SK-N-SH treated with all-trans-retinoic acid at 6 μM for 48 hours (cell line): ENCODE data around the gene GEN1.

ENCODE experiments used
- ATAC-seq: fragments of 200-7000 bp; cut with Tn5 transposase; 3 replicates; pipeline ENCODE4 v1.9.1; 2020; ENCODE audit warnings: mild to moderate bottlenecking, moderate library complexity
- ARNTL ChIP-seq: fragments of 450-650 bp; formaldehyde crosslinking; IDR thresholded peaks from 2 replicates; pipeline ENCODE4 v1.5.0; 2020; ENCODE audit warnings: low read depth, mild to moderate bottlenecking, moderate library complexity, borderline replicate concordance
- BACH2 ChIP-seq: fragments of 250-450 bp; sonication (Bioruptor Pico); IDR thresholded peaks from 2 replicates; pipeline ENCODE4 v1.9.0; 2021; ENCODE audit warnings: mild to moderate bottlenecking, borderline replicate concordance
- CSDC2 ChIP-seq: fragments of 250-450 bp; sonication (Bioruptor Pico); IDR thresholded peaks from 2 replicates; pipeline ENCODE4 v1.5.0; 2020; ENCODE audit warnings: mild to moderate bottlenecking, moderate library complexity
- ESRRG ChIP-seq: fragments of 250-450 bp; sonication (Bioruptor Pico); IDR thresholded peaks from 2 replicates; pipeline ENCODE4 v1.6.1; 2021; ENCODE audit warnings: mild to moderate bottlenecking
- GLIS3 ChIP-seq: fragments of 250-450 bp; sonication (Bioruptor Pico); IDR thresholded peaks from 2 replicates; pipeline ENCODE4 v1.5.0; 2020; ENCODE audit warnings: mild to moderate bottlenecking, moderate library complexity
- ISL1 ChIP-seq: fragments of 250-450 bp; sonication (Bioruptor Pico); IDR thresholded peaks from 2 replicates; pipeline ENCODE4 v2.1.2; 2022; ENCODE audit warnings: mild to moderate bottlenecking, moderate library complexity
- OSR1 ChIP-seq: fragments of 250-450 bp; sonication (Bioruptor Pico); IDR thresholded peaks from 2 replicates; pipeline ENCODE4 v1.8.0; 2022; ENCODE audit warnings: moderate library complexity, mild to moderate bottlenecking, inconsistent platforms
- PPARA ChIP-seq: fragments of 250-450 bp; sonication (Bioruptor Pico); IDR thresholded peaks from 2 replicates; pipeline ENCODE4 v1.5.0; 2020; ENCODE audit warnings: mild to moderate bottlenecking, borderline replicate concordance
- RARB ChIP-seq: fragments of 250-450 bp; sonication (Bioruptor Pico); IDR thresholded peaks from 2 replicates; pipeline ENCODE4 v1.8.0; 2021; ENCODE audit warnings: mild to moderate bottlenecking, moderate library complexity
- SNAI2 ChIP-seq: fragments of 250-450 bp; sonication (Bioruptor Pico); IDR thresholded peaks from 2 replicates; pipeline ENCODE4 v1.5.0; 2020; ENCODE audit warnings: mild to moderate bottlenecking, moderate library complexity
- TCF4 ChIP-seq: fragments of 250-450 bp; sonication (Bioruptor Pico); IDR thresholded peaks from 2 replicates; pipeline ENCODE4 v1.8.0; 2021; ENCODE audit warnings: mild to moderate bottlenecking, moderate library complexity, borderline replicate concordance
- TOX ChIP-seq: fragments of 250-450 bp; sonication (Bioruptor Pico); IDR thresholded peaks from 2 replicates; pipeline ENCODE4 v1.8.0; 2021; ENCODE audit warnings: mild to moderate bottlenecking, moderate library complexity, borderline replicate concordance
- ZC3H10 ChIP-seq: fragments of 250-450 bp; sonication (Bioruptor Pico); IDR thresholded peaks from 2 replicates; pipeline ENCODE4 v1.5.1; 2021; ENCODE audit warnings: mild to moderate bottlenecking, moderate library complexity
- ZFP30 ChIP-seq: fragments of 450-650 bp; formaldehyde crosslinking; IDR thresholded peaks from 2 replicates; pipeline ENCODE4 v1.5.0; 2022; ENCODE audit warnings: mild to moderate bottlenecking, moderate library complexity
- ZNF565 ChIP-seq: fragments of 450-650 bp; formaldehyde crosslinking; conservative IDR thresholded peaks from 2 replicates; pipeline ENCODE4 v1.5.0; 2020; ENCODE audit warnings: low read depth, mild to moderate bottlenecking, moderate library complexity
- ZNF70 ChIP-seq: fragments of 450-650 bp; formaldehyde crosslinking; IDR thresholded peaks from 2 replicates; pipeline ENCODE4 v1.5.0; 2020; ENCODE audit warnings: mild to moderate bottlenecking, moderate library complexity
- ZNF8 ChIP-seq: fragments of 450-650 bp; formaldehyde crosslinking; IDR thresholded peaks from 2 replicates; pipeline ENCODE4 v1.5.0; 2020; ENCODE audit warnings: mild to moderate bottlenecking, moderate library complexity
- TF ChIP-seq, protein P1 (sequence below): fragments of 250-450 bp; sonication (Bioruptor Pico); IDR thresholded peaks from 2 replicates; pipeline ENCODE4 v1.5.1; 2020; ENCODE audit warnings: low read depth, mild to moderate bottlenecking, moderate library complexity
- TF ChIP-seq, protein P2 (sequence below): fragments of 250-450 bp; sonication (Bioruptor Pico); IDR thresholded peaks from 2 replicates; pipeline ENCODE4 v1.8.0; 2021; ENCODE audit warnings: low read depth, mild to moderate bottlenecking, moderate library complexity, borderline replicate concordance
- TF ChIP-seq, protein P3 (sequence below): fragments of 250-450 bp; sonication (Bioruptor Pico); IDR thresholded peaks from 2 replicates; pipeline ENCODE4 v1.8.0; 2020; ENCODE audit warnings: mild to moderate bottlenecking, moderate library complexity, borderline replicate concordance
- TF ChIP-seq, protein P4 (sequence below): fragments of 250-450 bp; sonication (Bioruptor Pico); IDR thresholded peaks from 2 replicates; pipeline ENCODE4 v1.5.1; 2021; ENCODE audit warnings: mild to moderate bottlenecking, moderate library complexity
- TF ChIP-seq, protein P5 (sequence below): fragments of 250-450 bp; sonication (Bioruptor Pico); IDR thresholded peaks from 2 replicates; pipeline ENCODE4 v1.5.0; 2020; ENCODE audit warnings: mild to moderate bottlenecking, moderate library complexity

Gene GEN1

DNA sequence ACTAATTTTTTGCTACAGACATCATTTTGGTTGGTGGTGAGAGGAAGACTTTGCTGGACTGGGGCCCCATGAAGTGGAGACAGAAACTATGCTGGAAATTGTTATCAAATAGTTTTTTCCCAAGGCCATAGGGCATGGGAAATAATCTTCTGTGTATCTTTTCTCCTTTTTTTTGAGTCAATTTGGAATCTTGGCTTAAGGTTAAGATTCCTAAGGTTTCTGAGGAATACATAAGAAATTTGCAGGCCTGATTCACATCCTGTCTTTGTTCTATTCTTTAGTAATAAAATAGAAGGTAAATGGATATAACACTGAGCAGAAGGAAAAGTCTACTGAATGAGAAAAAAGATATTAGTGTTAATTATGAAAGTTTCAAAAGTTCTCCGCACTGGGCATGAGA is 16.9 kb upstream of the GEN1 start:
- ATAC-seq, result no peak; the same call in 2 of the 3 replicates

DNA sequence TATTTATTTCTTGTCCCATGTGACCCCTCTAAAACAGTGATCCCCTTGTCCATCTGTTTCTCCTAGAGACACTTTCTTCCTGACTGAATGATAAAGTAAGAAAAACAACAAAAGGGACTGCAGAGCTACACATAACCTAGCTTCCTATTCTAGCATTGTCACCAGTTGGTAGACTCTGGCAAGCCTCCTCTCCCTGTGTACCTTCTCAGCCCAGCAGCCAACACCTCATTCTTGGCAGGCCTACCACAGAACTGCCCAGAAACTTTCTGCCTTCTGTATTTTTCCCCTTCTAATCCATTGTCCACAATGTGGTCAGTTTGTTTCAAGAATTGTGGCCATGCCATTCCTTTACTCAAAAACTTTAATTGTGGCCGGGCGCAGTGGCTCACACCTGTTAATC is 13.7 kb upstream of the GEN1 start:
- TF ChIP-seq BACH2 (CRISPR knock-in tag) (no peak), ZFP30 (CRISPR knock-in tag) (no peak), ISL1 (CRISPR knock-in tag) (no peak), ZNF70 (CRISPR knock-in tag) (no peak), PPARA (CRISPR knock-in tag) (no peak), TCF4 (CRISPR knock-in tag) (no peak), TOX (no peak), OSR1 (CRISPR knock-in tag) (no peak), SNAI2 (CRISPR knock-in tag) (no peak), GLIS3 (no peak), ZC3H10 (CRISPR knock-in tag) (no peak), ARNTL (CRISPR knock-in tag) (no peak), ZNF565 (CRISPR knock-in tag) (no peak), ESRRG (CRISPR knock-in tag) (no peak)
- TF ChIP-seq, protein P1, sequence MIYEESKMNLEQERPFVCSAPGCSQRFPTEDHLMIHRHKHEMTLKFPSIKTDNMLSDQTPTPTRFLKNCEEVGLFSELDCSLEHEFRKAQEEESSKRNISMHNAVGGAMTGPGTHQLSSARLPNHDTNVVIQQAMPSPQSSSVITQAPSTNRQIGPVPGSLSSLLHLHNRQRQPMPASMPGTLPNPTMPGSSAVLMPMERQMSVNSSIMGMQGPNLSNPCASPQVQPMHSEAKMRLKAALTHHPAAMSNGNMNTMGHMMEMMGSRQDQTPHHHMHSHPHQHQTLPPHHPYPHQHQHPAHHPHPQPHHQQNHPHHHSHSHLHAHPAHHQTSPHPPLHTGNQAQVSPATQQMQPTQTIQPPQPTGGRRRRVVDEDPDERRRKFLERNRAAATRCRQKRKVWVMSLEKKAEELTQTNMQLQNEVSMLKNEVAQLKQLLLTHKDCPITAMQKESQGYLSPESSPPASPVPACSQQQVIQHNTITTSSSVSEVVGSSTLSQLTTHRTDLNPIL, result no peak
- TF ChIP-seq, protein P2, sequence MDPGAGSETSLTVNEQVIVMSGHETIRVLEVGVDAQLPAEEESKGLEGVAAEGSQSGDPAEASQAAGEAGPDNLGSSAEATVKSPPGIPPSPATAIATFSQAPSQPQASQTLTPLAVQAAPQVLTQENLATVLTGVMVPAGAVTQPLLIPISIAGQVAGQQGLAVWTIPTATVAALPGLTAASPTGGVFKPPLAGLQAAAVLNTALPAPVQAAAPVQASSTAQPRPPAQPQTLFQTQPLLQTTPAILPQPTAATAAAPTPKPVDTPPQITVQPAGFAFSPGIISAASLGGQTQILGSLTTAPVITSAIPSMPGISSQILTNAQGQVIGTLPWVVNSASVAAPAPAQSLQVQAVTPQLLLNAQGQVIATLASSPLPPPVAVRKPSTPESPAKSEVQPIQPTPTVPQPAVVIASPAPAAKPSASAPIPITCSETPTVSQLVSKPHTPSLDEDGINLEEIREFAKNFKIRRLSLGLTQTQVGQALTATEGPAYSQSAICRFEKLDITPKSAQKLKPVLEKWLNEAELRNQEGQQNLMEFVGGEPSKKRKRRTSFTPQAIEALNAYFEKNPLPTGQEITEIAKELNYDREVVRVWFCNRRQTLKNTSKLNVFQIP, result no peak
- TF ChIP-seq, protein P3, sequence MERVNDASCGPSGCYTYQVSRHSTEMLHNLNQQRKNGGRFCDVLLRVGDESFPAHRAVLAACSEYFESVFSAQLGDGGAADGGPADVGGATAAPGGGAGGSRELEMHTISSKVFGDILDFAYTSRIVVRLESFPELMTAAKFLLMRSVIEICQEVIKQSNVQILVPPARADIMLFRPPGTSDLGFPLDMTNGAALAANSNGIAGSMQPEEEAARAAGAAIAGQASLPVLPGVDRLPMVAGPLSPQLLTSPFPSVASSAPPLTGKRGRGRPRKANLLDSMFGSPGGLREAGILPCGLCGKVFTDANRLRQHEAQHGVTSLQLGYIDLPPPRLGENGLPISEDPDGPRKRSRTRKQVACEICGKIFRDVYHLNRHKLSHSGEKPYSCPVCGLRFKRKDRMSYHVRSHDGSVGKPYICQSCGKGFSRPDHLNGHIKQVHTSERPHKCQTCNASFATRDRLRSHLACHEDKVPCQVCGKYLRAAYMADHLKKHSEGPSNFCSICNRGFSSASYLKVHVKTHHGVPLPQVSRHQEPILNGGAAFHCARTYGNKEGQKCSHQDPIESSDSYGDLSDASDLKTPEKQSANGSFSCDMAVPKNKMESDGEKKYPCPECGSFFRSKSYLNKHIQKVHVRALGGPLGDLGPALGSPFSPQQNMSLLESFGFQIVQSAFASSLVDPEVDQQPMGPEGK (CRISPR knock-in tag), result no peak
- ATAC-seq, result no peak

More for the DNA sequence above, 16.9 kb upstream of the GEN1 start:
- TF ChIP-seq RARB (CRISPR knock-in tag) (no peak), ESRRG (CRISPR knock-in tag) (no peak), SNAI2 (CRISPR knock-in tag) (no peak), ZC3H10 (CRISPR knock-in tag) (no peak), ARNTL (CRISPR knock-in tag) (no peak), ZNF8 (CRISPR knock-in tag) (no peak)
- TF ChIP-seq, protein P1, result no peak

DNA sequence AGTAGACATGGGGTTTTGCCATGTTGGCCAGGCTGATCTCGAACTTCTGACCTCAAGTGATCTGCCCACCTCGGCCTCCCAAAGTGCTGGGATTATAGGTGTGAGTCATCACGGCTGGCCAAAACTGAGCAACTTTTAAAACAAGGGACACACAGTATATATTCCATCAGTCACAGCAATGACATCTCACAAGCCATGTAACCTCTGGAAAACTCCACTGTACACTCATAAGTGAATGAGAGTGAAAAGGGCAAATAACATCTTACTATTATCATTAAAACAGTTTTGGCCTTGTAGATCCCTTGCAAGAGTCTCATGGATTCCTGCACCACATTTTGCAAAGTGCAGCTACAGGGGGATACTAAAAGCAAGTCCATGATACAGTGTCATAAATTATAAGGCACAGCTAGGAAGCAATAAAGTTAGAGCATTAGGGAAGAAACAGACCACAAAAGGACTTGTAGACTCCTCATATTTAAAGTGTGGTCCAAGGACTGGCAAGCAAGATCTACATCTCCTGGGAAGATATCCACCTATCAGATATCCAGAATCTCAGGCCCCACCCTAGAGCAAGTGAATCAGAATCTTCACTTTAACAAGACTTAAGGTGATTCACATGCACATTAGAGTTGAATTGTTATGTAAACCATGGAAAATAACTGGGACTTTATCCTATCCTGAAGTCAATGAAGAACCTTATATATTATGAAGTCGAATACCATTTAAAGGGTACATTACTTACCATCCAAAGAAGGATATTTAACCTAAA is 6.1 kb upstream of the GEN1 start:
- ATAC-seq, result peak; percentile 14; the same call in 2 of the 3 replicates
- TF ChIP-seq, protein P4, sequence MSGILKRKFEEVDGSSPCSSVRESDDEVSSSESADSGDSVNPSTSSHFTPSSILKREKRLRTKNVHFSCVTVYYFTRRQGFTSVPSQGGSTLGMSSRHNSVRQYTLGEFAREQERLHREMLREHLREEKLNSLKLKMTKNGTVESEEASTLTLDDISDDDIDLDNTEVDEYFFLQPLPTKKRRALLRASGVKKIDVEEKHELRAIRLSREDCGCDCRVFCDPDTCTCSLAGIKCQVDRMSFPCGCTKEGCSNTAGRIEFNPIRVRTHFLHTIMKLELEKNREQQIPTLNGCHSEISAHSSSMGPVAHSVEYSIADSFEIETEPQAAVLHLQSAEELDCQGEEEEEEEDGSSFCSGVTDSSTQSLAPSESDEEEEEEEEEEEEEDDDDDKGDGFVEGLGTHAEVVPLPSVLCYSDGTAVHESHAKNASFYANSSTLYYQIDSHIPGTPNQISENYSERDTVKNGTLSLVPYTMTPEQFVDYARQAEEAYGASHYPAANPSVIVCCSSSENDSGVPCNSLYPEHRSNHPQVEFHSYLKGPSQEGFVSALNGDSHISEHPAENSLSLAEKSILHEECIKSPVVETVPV, result no peak
- TF ChIP-seq, protein P2, result no peak
- TF ChIP-seq GLIS3 (no peak), ESRRG (CRISPR knock-in tag) (no peak), TCF4 (CRISPR knock-in tag) (no peak), BACH2 (CRISPR knock-in tag) (no peak), ISL1 (CRISPR knock-in tag) (no peak), RARB (CRISPR knock-in tag) (no peak), OSR1 (CRISPR knock-in tag) (no peak), ZNF8 (CRISPR knock-in tag) (no peak), CSDC2 (CRISPR knock-in tag) (no peak)
- TF ChIP-seq, protein P5, sequence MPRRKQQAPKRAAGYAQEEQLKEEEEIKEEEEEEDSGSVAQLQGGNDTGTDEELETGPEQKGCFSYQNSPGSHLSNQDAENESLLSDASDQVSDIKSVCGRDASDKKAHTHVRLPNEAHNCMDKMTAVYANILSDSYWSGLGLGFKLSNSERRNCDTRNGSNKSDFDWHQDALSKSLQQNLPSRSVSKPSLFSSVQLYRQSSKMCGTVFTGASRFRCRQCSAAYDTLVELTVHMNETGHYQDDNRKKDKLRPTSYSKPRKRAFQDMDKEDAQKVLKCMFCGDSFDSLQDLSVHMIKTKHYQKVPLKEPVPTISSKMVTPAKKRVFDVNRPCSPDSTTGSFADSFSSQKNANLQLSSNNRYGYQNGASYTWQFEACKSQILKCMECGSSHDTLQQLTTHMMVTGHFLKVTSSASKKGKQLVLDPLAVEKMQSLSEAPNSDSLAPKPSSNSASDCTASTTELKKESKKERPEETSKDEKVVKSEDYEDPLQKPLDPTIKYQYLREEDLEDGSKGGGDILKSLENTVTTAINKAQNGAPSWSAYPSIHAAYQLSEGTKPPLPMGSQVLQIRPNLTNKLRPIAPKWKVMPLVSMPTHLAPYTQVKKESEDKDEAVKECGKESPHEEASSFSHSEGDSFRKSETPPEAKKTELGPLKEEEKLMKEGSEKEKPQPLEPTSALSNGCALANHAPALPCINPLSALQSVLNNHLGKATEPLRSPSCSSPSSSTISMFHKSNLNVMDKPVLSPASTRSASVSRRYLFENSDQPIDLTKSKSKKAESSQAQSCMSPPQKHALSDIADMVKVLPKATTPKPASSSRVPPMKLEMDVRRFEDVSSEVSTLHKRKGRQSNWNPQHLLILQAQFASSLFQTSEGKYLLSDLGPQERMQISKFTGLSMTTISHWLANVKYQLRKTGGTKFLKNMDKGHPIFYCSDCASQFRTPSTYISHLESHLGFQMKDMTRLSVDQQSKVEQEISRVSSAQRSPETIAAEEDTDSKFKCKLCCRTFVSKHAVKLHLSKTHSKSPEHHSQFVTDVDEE (CRISPR knock-in tag), result no peak
- TF ChIP-seq, all 23 proteins: peak for 0
